Hepatocyte (in vitro differentiated cells): ENCODE results near the gene ERBB2.

Source experiments
- CTCF ChIP-seq: fragments of 200-600 bp; sonication (generic); IDR thresholded peaks from 2 replicates; pipeline ENCODE4 v1.5.1; 2016; ENCODE audit warnings: antibody characterized with exemption, mild to moderate bottlenecking; ENCODE audit not compliant: poor library complexity
- EZH2 ChIP-seq: fragments of 200-600 bp; sonication (generic); IDR thresholded peaks from 2 replicates; pipeline ENCODE4 v1.6.1; 2016; ENCODE audit warnings: antibody characterized with exemption, mild to moderate bottlenecking, borderline replicate concordance

GRCh38 chr17:39717660-39718059 lies 17.8 kb downstream of the ERBB2 start:
- no peak for TF ChIP-seq CTCF
- no peak for TF ChIP-seq EZH2
